ENCODE results near the gene POMC.
"Not testable (repeated sequence)": the region's sequence is repeated elsewhere in the genome, so short reads cannot be mapped to it uniquely, and the experiment has no call there.

DNA sequence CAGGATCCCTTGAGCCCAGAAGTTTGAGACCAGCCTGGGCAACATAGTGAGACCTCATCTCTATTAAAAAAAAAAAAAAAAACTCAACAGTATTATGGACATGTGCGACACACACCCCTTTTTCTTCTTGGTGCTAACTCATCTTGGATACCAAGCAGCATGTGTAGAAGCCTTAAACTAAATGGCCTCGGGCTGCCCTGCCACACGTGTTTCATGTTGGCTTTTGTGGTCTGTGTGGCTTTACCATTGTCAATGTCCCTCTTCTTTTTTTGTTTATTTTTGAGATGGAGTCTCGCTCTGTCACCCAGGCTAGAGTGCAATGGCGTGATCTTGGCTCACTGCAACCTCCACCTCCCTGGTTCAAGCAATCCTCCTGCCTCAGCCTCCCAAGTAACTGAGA, 17.4 kb downstream of the POMC start:
- TF ChIP-seq CTCF (conservative IDR thresholded peaks at IDR 0.05); ZFX (IDR thresholded peaks at IDR 0.05): not testable (repeated sequence)

Data from C4-2B (cell line).